Heart left ventricle (tissue), 16 donors: ENCODE measurements around the gene CDH26. TPM values are rescaled to one million over a fixed set of nuclear protein-coding genes. Genes with fewer than 3 reads are reported as not detected.

Experiments
- ATAC-seq, 4 donors: fragments of 200-7000 bp; cut with Tn5 transposase; one replicate each; pipeline ENCODE4 v1.9.1; 2020 to 2022; ENCODE audit warnings: moderate library complexity in 4 of 4, mild to moderate bottlenecking in 3 of 4, moderate number of reproducible peaks in 1 of 4
- DNase-seq, 5 donors: peaks; one replicate each; pipeline ENCODE4 v3.0.0-alpha.2; 2020
- H3K27ac ChIP-seq, 12 donors: fragments of 200-600 bp; sonication (generic) in 4 of 12; one replicate each; pipeline versions ENCODE4 v1.5.0 to v1.8.0; 2016 to 2022; ENCODE audit warnings: mild to moderate bottlenecking in 2 of 12
- H3K27me3 ChIP-seq, 9 donors: fragments of 200-600 bp; sonication (generic) in 2 of 9; one replicate each; pipeline versions ENCODE4 v1.5.1 to v1.8.0; 2016 to 2022; ENCODE audit warnings: mild to moderate bottlenecking in 3 of 9
- H3K36me3 ChIP-seq, 9 donors: fragments of 200-600 bp; sonication (generic) in 2 of 9; one replicate each; pipeline versions ENCODE4 v1.5.0 to v1.8.0; 2018 to 2022; ENCODE audit warnings: mild to moderate bottlenecking in 2 of 9
- H3K4me1 ChIP-seq, 12 donors: fragments of 200-600 bp; sonication (generic) in 4 of 12; one replicate each; pipeline versions ENCODE4 v1.5.0 to v1.8.0; 2016 to 2022; ENCODE audit warnings: mild to moderate bottlenecking in 3 of 12
- H3K4me3 ChIP-seq, 12 donors: fragments of 200-600 bp; sonication (generic) in 4 of 12; one replicate each; pipeline versions ENCODE4 v1.5.0 to v1.8.0; 2017 to 2022; ENCODE audit warnings: mild to moderate bottlenecking in 9 of 12, moderate library complexity in 4 of 12
- H3K9me3 ChIP-seq, 12 donors: fragments of 200-600 bp; sonication (generic) in 4 of 12; one replicate each; pipeline versions ENCODE4 v1.5.0 to v1.8.0; 2016 to 2022; ENCODE audit warnings: mild to moderate bottlenecking in 1 of 12
- CTCF ChIP-seq, 12 donors: fragments of 200-600 bp; sonication (generic) in 4 of 12; IDR thresholded peaks; one replicate each; pipeline versions ENCODE4 v1.5.0 to v1.8.0; 2018 to 2022; ENCODE audit warnings: antibody characterized with exemption in 12 of 12, mild to moderate bottlenecking in 5 of 12
- POLR2A ChIP-seq, 2 donors: fragments of 450-650 bp; IDR thresholded peaks; one replicate each; pipeline ENCODE4 v1.6.1; 2017; ENCODE audit warnings: antibody characterized with exemption in 2 of 2, mild to moderate bottlenecking in 2 of 2, moderate library complexity in 2 of 2
- WGBS, 4 donors: extraction: QIAGEN DNeasy Blood & Tissue Kit in 2 of 4; methylation state at CpG; one replicate each; pipeline versions ENCODE4 v1.1.5 to v1.1.7; 2013 to 2018; 5-methylcytosine and 5-hydroxymethylcytosine counted together
- intact Hi-C, 10 donors: fragments of 100-400 bp; cut with DNase I; formaldehyde crosslinking; loops; one replicate each; pipeline versions ENCODE4 v1.11.1 to v1.14.2; 2022
- polyA plus RNA-seq, 2 donors: library from polyadenylated mRNA; stranded (reverse); fragments of 200-250 nt; gene quantifications; one replicate each; pipeline ENCODE4 v1.2.3, GENCODE V29; 2013
- total RNA-seq, 9 donors: library from RNA; depleted of rRNA in 2 of 9; stranded (reverse); fragments of >200 nt in 2 of 9; fragmentation: NEBNext Ultra II Directional in 3 of 9; extraction: Animal tissue kit (Norgen Biotek cat#: 25700) in 3 of 9; gene quantifications; one replicate each; pipeline versions ENCODE4 v1.1.0 to v1.2.4, GENCODE V29; 2016 to 2023
- donor health status: ischemic (EF 13 %, LVEDD 7.1; RV severe dilation, severe dysfunction).
- donor health status: healthy with polysubstance abuse.
- donor health status: DM: no; HTN: yes; CAD: no.
- donor health status: DM: no; HTN: no; CAD: no.
- donor health status: ischemic (EF 25% LVEDD 6.9; RV normal size, moderate dysfunction).
- donor health status: ischemic (EF 25% LVEDD 5.7; RV mildly dilated, moderate dysfunction).
- donor health status: healthy.
- donor health status: DM: yes; HTN: yes; CAD: no.
- donor health status: ischemic (EF 35%, LVEDD 5.7; RV mildly dilated, moderate dysfunction).
- donor health status: nonischemic (EF 11% LVEDD 7.7; RV severe dilation, severe dysfunction).
- donor health status: DM: yes; HTN: yes; CAD: no.
- donor health status: PGD.
- donor health status: ischemic (EF 29% LVEDD 5.4; RV normal size, mild dysfunction).
- donor health status: nonischemic (EF 23%, LVEDD 6.1; RV moderate dilation, normal function).

The CDH26 gene
- total and polyA plus RNA-seq, 11 donors = 0.30 to 2.0 (median 0.98) TPM

DNA sequence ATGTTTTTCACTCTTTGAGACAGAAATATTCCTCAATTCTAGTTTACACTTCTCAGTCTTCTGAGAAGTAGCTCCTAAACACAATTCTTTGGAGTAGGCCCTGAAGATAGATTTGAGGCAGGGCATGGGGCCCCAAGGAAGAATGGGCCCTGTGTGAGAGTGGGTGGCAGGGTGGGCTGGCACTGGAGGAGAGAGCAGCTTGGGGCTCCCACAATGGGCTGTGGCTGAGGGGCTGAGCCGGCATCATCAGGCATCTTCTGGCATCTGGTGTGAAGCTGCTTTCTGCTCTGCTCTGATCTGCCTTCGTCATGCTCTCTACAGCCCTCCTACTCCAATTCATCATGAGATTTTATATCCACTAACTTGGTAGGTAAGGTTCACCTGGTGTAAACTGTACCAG is 88.2 kb downstream of the CDH26 start:
- Histone ChIP-seq H3K4me1 (peaks cover 0 to 26% (median 0%) of the 10 kb centered on the region in 12 donors), H3K4me3 (no peak overlapping the region), H3K9me3 (peaks cover 0 to 5% (median 0%) of the 10 kb centered on the region in 12 donors), H3K36me3 (no peaks in the 10 kb centered on the region), H3K27ac (peak overlapping the region in 1 of 12 donors; percentile 85), H3K27me3 (peaks cover 0 to 5% (median 0%) of the 10 kb centered on the region in 9 donors)
- TF ChIP-seq POLR2A (IDR thresholded peaks at IDR 0.05) (no peak), CTCF (IDR thresholded peaks at IDR 0.05) (no peak)
- no peak for ATAC-seq
- intact Hi-C loops = loop anchor here in 2 of 10 donors (10.0 kb wide), 1 partner anchor 102 kb away; the partner anchor contains the start of genes FAM217B (in 2 of the 2) and PPP1R3D (in 2 of the 2)
- no peak for DNase-seq
- WGBS, 4 donors = 79 to 97% (median 89%) methylated on average over 2 of the region's 2 CpGs

GRCh38 chr20:60046860-60047259 is 88.6 kb downstream of the CDH26 start:
- Histone ChIP-seq H3K36me3 (no peaks in the 10 kb centered on the region), H3K9me3 (peaks cover 0 to 5% (median 0%) of the 10 kb centered on the region in 12 donors), H3K27me3 (peaks cover 0 to 5% (median 2%) of the 10 kb centered on the region in 9 donors), H3K4me1 (peaks cover 0 to 26% (median 0%) of the 10 kb centered on the region in 12 donors), H3K27ac (peak overlapping the region in 1 of 12 donors; percentile 85), H3K4me3 (no peak overlapping the region)
- ATAC-seq (no peak), DNase-seq (no peak)
- WGBS, 4 donors = 90 to 91% (median 90%) methylated on average over 8 of the region's 8 CpGs
- TF ChIP-seq CTCF (IDR thresholded peaks at IDR 0.05) (no peak), POLR2A (IDR thresholded peaks at IDR 0.05) (no peak)
- intact Hi-C loops = loop anchor here in 2 of 10 donors (10.0 kb wide), 1 partner anchor 102 kb away; the partner anchor contains the start of genes FAM217B (in 2 of the 2) and PPP1R3D (in 2 of the 2)

GRCh38 chr20:60048634-60049521 is 90.7 kb downstream of the CDH26 start:
- intact Hi-C loops = loop anchor here in 2 of 10 donors (10.0 kb wide), 1 partner anchor 104 kb away; the partner anchor contains the start of genes FAM217B (in 2 of the 2) and PPP1R3D (in 2 of the 2)
- Histone ChIP-seq H3K4me3 (no peak overlapping the region), H3K27me3 (peaks cover 0 to 11% (median 4%) of the 10 kb centered on the region in 9 donors), H3K4me1 (peaks cover 0 to 18% (median 0%) of the 10 kb centered on the region in 12 donors), H3K9me3 (peaks cover 0 to 3% (median 0%) of the 10 kb centered on the region in 12 donors), H3K27ac (no peak overlapping the region), H3K36me3 (no peaks in the 10 kb centered on the region)
- DNase-seq = no peak
- TF ChIP-seq POLR2A (IDR thresholded peaks at IDR 0.05) = no peak
- no peak for TF ChIP-seq CTCF (IDR thresholded peaks at IDR 0.05)
- ATAC-seq = peak in 3 of 4 donors; percentile 26 to 77 (median 49)
- WGBS, 4 donors = 88 to 92% (median 90%) methylated on average over 11 of the region's 11 CpGs

GRCh38 chr20:60049601-60050000 is 91.4 kb downstream of the CDH26 start:
- Histone ChIP-seq H3K9me3 (no peaks in the 10 kb centered on the region), H3K4me1 (peaks cover 0 to 18% (median 0%) of the 10 kb centered on the region in 12 donors), H3K36me3 (no peaks in the 10 kb centered on the region), H3K4me3 (no peak overlapping the region), H3K27me3 (peaks cover 0 to 11% (median 4%) of the 10 kb centered on the region in 9 donors), H3K27ac (no peak overlapping the region)
- DNase-seq (no peak), ATAC-seq (no peak)
- intact Hi-C loops = loop anchor here in 2 of 10 donors (10.0 kb wide), 1 partner anchor 105 kb away; the partner anchor contains the start of genes FAM217B (in 2 of the 2) and PPP1R3D (in 2 of the 2)
- TF ChIP-seq POLR2A (IDR thresholded peaks at IDR 0.05) (no peak), CTCF (IDR thresholded peaks at IDR 0.05) (no peak)
- WGBS, 4 donors = 84 to 88% (median 87%) methylated on average over 5 of the region's 5 CpGs
